ENCODE results near the gene FBXO42. TPM values are rescaled to one million over a fixed set of nuclear protein-coding genes. Genes with fewer than 3 reads are reported as not detected.

FBXO42 gene
- total RNA-seq, 1 donor: 16.3 TPM

DNA sequence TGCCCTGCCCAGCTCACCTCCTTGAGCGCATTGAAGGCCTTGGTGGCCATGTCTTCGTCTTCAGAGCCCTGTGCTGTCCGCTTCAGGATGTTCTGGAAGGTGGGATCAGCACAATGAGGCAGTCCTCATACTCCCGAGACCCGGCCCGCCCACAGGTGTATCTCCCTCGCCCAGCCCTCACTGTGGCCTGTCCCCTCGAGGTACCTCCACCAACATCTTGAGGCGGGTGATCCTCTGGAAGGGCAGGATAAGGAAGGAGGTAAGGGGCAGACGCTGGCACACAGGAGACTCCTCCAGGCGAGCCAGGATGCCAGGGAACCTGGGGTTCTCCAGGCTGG lies 147.0 kb downstream of the FBXO42 start:
- H2AFZ ChIP-seq (ENCODE audit: low read length): no peak overlapping the region
- H3K9me3 ChIP-seq (ENCODE audit: low read depth, low read length): no peaks in the 10 kb centered on the region
- DNase-seq (ENCODE audit: insufficient read length, low spot score, missing footprints): no peak
- H3K4me2 ChIP-seq (ENCODE audit: insufficient read depth, low read length): no peak overlapping the region
- peaks cover 8% of the 10 kb centered on the region for H3K4me1 ChIP-seq (ENCODE audit: insufficient read depth, low read length)
- H3K4me3 ChIP-seq (ENCODE audit: insufficient read depth, low read length): no peak overlapping the region
- H3K79me2 ChIP-seq (ENCODE audit: insufficient read depth, low read length): no peaks in the 10 kb centered on the region
- no peaks in the 10 kb centered on the region for H4K20me1 ChIP-seq (ENCODE audit: insufficient read depth, low read length)
- H3K36me3 ChIP-seq (ENCODE audit: insufficient read depth, low read length): no peaks in the 10 kb centered on the region
- no peaks in the 10 kb centered on the region for H3K27me3 ChIP-seq (ENCODE audit: insufficient read depth, low read length)
- TF ChIP-seq, protein P1, sequence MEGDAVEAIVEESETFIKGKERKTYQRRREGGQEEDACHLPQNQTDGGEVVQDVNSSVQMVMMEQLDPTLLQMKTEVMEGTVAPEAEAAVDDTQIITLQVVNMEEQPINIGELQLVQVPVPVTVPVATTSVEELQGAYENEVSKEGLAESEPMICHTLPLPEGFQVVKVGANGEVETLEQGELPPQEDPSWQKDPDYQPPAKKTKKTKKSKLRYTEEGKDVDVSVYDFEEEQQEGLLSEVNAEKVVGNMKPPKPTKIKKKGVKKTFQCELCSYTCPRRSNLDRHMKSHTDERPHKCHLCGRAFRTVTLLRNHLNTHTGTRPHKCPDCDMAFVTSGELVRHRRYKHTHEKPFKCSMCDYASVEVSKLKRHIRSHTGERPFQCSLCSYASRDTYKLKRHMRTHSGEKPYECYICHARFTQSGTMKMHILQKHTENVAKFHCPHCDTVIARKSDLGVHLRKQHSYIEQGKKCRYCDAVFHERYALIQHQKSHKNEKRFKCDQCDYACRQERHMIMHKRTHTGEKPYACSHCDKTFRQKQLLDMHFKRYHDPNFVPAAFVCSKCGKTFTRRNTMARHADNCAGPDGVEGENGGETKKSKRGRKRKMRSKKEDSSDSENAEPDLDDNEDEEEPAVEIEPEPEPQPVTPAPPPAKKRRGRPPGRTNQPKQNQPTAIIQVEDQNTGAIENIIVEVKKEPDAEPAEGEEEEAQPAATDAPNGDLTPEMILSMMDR (IDR thresholded peaks at IDR 0.05; ENCODE audit: extremely low read depth, low read depth, low read length): no peak
- no peak overlapping the region for H3K27ac ChIP-seq (ENCODE audit: low read depth, low read length)

DNA sequence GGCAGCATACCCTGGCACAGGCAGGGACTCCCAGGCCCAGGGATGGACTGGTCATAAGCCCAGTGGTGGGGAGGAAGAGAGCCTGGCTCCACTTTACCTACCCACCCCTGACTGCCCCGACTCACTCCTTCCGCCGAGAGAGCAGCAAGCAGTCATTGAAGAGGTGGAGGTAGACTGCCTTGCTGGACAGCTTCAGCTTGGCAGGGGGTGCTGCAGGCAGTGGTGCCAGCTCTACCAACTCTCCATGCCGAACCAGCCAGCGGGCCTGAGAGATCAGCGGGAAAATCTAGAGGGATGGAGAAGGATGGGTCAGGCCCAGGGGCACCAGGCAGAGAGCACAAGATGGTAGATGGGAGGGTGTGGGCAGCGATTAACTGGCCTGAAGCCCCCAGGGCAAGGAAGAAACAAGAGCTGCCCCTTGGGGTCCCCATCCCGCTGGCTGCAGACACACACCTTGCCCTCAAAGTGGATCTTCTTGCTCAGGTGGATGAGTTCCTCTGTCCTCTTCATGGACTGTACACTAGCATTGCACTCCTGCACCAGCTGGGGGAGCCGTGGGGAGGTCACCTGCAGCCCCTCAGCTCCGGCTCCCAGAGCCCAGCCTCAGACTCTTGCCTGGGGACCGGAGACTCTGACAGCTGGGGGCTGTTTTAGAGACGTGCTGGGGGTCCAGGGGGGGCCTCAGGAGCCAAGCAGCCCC lies 147.5 kb downstream of the FBXO42 start:
- peaks cover 8% of the 10 kb centered on the region for H3K4me1 ChIP-seq (ENCODE audit: insufficient read depth, low read length)
- no peaks in the 10 kb centered on the region for H3K36me3 ChIP-seq (ENCODE audit: insufficient read depth, low read length)
- DNase-seq (ENCODE audit: insufficient read length, low spot score, missing footprints): peak; percentile 72
- H3K79me2 ChIP-seq (ENCODE audit: insufficient read depth, low read length): no peaks in the 10 kb centered on the region
- no peak overlapping the region for H3K4me3 ChIP-seq (ENCODE audit: insufficient read depth, low read length)
- H2AFZ ChIP-seq (ENCODE audit: low read length): no peak overlapping the region
- no peak overlapping the region for H3K27ac ChIP-seq (ENCODE audit: low read depth, low read length)
- no peaks in the 10 kb centered on the region for H4K20me1 ChIP-seq (ENCODE audit: insufficient read depth, low read length)
- H3K9me3 ChIP-seq (ENCODE audit: low read depth, low read length): no peaks in the 10 kb centered on the region
- TF ChIP-seq, protein P1 (IDR thresholded peaks at IDR 0.05; ENCODE audit: extremely low read depth, low read depth, low read length): peak; percentile 19
- H3K27me3 ChIP-seq (ENCODE audit: insufficient read depth, low read length): no peaks in the 10 kb centered on the region
- H3K4me2 ChIP-seq (ENCODE audit: insufficient read depth, low read length): no peak overlapping the region

DNA sequence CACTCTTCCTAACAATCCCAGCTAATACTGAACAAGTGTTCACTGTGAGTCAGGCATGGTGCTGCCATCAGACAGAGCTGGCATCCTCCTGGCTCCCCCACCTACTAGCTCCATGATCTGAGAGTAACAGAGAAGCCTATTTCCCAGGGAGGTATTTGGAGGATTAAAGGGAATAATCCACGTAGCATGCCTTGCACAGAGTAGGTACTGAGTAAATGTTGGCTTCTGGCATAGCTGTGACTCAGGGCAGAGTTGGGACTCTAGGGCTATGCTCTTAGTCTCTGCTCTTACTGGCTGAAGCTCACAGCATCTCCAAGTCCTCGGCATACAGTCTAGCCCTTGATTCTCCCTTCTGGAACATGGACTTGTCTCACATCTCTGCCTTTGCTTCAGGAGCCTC lies 148.1 kb downstream of the FBXO42 start:
- TF ChIP-seq, protein P1 (IDR thresholded peaks at IDR 0.05; ENCODE audit: extremely low read depth, low read depth, low read length): no peak
- peak; percentile 64 for DNase-seq (ENCODE audit: insufficient read length, low spot score, missing footprints)
- no peak overlapping the region for H3K4me2 ChIP-seq (ENCODE audit: insufficient read depth, low read length)

DNA sequence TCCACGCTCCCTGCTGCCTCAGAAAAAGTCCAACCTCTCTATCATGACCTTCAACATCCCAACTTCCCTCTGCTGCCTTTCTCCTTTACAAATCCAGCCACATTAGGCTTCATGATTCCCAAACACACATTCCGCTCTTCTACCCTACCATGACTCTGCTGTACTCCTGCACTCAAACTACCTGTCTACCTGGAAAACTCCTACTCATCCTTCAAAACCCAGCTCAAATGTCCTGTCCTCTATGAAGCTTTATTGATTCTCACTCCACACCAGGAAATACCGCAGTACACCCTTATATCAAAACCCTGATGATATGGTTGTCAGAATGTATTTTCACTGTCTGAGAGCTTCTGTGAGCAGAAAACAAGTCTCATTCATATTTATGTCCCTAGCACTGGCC lies 148.7 kb downstream of the FBXO42 start:
- Histone ChIP-seq H2AFZ (ENCODE audit: low read length) (no peak overlapping the region), H3K27me3 (ENCODE audit: insufficient read depth, low read length) (no peaks in the 10 kb centered on the region), H4K20me1 (ENCODE audit: insufficient read depth, low read length) (no peaks in the 10 kb centered on the region), H3K9me3 (ENCODE audit: low read depth, low read length) (no peaks in the 10 kb centered on the region), H3K4me1 (ENCODE audit: insufficient read depth, low read length) (peaks cover 8% of the 10 kb centered on the region), H3K36me3 (ENCODE audit: insufficient read depth, low read length) (no peaks in the 10 kb centered on the region), H3K27ac (ENCODE audit: low read depth, low read length) (no peak overlapping the region), H3K4me3 (ENCODE audit: insufficient read depth, low read length) (no peak overlapping the region), H3K4me2 (ENCODE audit: insufficient read depth, low read length) (no peak overlapping the region), H3K79me2 (ENCODE audit: insufficient read depth, low read length) (no peaks in the 10 kb centered on the region)
- peak; percentile 27 for DNase-seq (ENCODE audit: insufficient read length, low spot score, missing footprints)
- TF ChIP-seq, protein P1 (IDR thresholded peaks at IDR 0.05; ENCODE audit: extremely low read depth, low read depth, low read length): no peak

More for the DNA sequence above, 148.1 kb downstream of the FBXO42 start:
- no peak overlapping the region for H3K4me3 ChIP-seq (ENCODE audit: insufficient read depth, low read length)
- no peak overlapping the region for H3K27ac ChIP-seq (ENCODE audit: low read depth, low read length)
- no peak overlapping the region for H2AFZ ChIP-seq (ENCODE audit: low read length)
- peaks cover 8% of the 10 kb centered on the region for H3K4me1 ChIP-seq (ENCODE audit: insufficient read depth, low read length)
- no peaks in the 10 kb centered on the region for H4K20me1 ChIP-seq (ENCODE audit: insufficient read depth, low read length)
- H3K9me3 ChIP-seq (ENCODE audit: low read depth, low read length): no peaks in the 10 kb centered on the region
- H3K36me3 ChIP-seq (ENCODE audit: insufficient read depth, low read length): no peaks in the 10 kb centered on the region
- H3K79me2 ChIP-seq (ENCODE audit: insufficient read depth, low read length): no peaks in the 10 kb centered on the region
- H3K27me3 ChIP-seq (ENCODE audit: insufficient read depth, low read length): no peaks in the 10 kb centered on the region
